H9 (cell line): ENCODE measurements around the gene TMEM80. TPM values are rescaled to one million over a fixed set of nuclear protein-coding genes. Genes with fewer than 3 reads are reported as not detected.
"Not testable (repeated sequence)": the region's sequence is repeated elsewhere in the genome, so short reads cannot be mapped to it uniquely, and the experiment has no call there.

Experiments used
- DNase-seq: peaks from one replicate; pipeline ENCODE4 v3.0.0-alpha.2; 2017
- H2AFZ ChIP-seq: one replicate; pipeline ENCODE4 v1.6.1; 2013; ENCODE audit warnings: mild to moderate bottlenecking, low read length, control low read depth, moderate library complexity
- H2AK5ac ChIP-seq: 2 replicates; pipeline ENCODE4 v1.6.1; 2013; ENCODE audit warnings: low read length, control low read depth, mixed read lengths; ENCODE audit not compliant: insufficient read length
- H2BK120ac ChIP-seq: one replicate; pipeline ENCODE4 v1.6.1; 2013; ENCODE audit warnings: low read depth, mild to moderate bottlenecking, low read length, control low read depth, inconsistent platforms; ENCODE audit not compliant: poor library complexity, severe bottlenecking
- H2BK12ac ChIP-seq: 2 replicates; pipeline ENCODE4 v1.6.1; 2013; ENCODE audit warnings: low read length, control low read depth, mixed read lengths, low read depth; ENCODE audit not compliant: insufficient read length
- H2BK15ac ChIP-seq: 2 replicates; pipeline ENCODE4 v1.6.1; 2013; ENCODE audit warnings: low read depth, low read length, control low read depth
- H2BK20ac ChIP-seq: one replicate; pipeline ENCODE4 v1.6.1; 2013; ENCODE audit warnings: low read depth, mild to moderate bottlenecking, low read length, control low read depth, inconsistent platforms; ENCODE audit not compliant: poor library complexity, severe bottlenecking
- H2BK5ac ChIP-seq: 2 replicates; pipeline ENCODE4 v1.6.1; 2013; ENCODE audit warnings: low read length, control low read depth, mixed read lengths; ENCODE audit not compliant: insufficient read length
- H3K14ac ChIP-seq: 2 replicates; pipeline ENCODE4 v1.6.1; 2013; ENCODE audit warnings: low read length, control low read depth; ENCODE audit not compliant: insufficient read depth
- H3K18ac ChIP-seq: 2 replicates; pipeline ENCODE4 v1.6.1; 2013; ENCODE audit warnings: low read depth, mild to moderate bottlenecking, mixed read lengths, low read length, control low read depth; ENCODE audit not compliant: insufficient read length
- H3K23ac ChIP-seq: 2 replicates; pipeline ENCODE4 v1.6.1; 2013; ENCODE audit warnings: low read length, control low read depth, mixed read lengths, low read depth; ENCODE audit not compliant: insufficient read length
- H3K23me2 ChIP-seq: 2 replicates; pipeline ENCODE4 v1.6.1; 2013; ENCODE audit warnings: low read depth, mild to moderate bottlenecking, mixed read lengths, low read length, control low read depth; ENCODE audit not compliant: insufficient read length, poor library complexity, severe bottlenecking
- H3K27ac ChIP-seq: 2 replicates; pipeline ENCODE4 v1.5.1; 2013; ENCODE audit warnings: low read length, control low read depth, mixed read lengths, low read depth; ENCODE audit not compliant: insufficient read length
- H3K27me3 ChIP-seq: 2 replicates; pipeline ENCODE4 v1.6.1; 2013; ENCODE audit warnings: low read length, control low read depth, inconsistent platforms; ENCODE audit not compliant: insufficient read depth
- H3K4ac ChIP-seq: 2 replicates; pipeline ENCODE4 v1.6.1; 2013; ENCODE audit warnings: low read depth, mild to moderate bottlenecking, control low read depth, inconsistent platforms, low read length, moderate library complexity
- H3K4me1 ChIP-seq: 2 replicates; pipeline ENCODE4 v1.6.1; 2013; ENCODE audit warnings: low read length, control low read depth, inconsistent platforms; ENCODE audit not compliant: insufficient read depth
- H3K4me2 ChIP-seq: 2 replicates; pipeline ENCODE4 v1.6.1; 2013; ENCODE audit warnings: low read length, control low read depth, mixed read lengths; ENCODE audit not compliant: insufficient read length, insufficient read depth
- H3K56ac ChIP-seq: 2 replicates; pipeline ENCODE4 v1.6.1; 2013; ENCODE audit warnings: low read depth, mild to moderate bottlenecking, mixed read lengths, low read length, control low read depth; ENCODE audit not compliant: insufficient read length
- H3K79me1 ChIP-seq: 2 replicates; pipeline ENCODE4 v1.6.1; 2013; ENCODE audit warnings: low read depth, mild to moderate bottlenecking, moderate library complexity, low read length, control low read depth, inconsistent platforms; ENCODE audit not compliant: insufficient read depth, poor library complexity, severe bottlenecking
- H3K79me2 ChIP-seq: 2 replicates; pipeline ENCODE4 v1.6.1; 2013; ENCODE audit warnings: low read length, control low read depth, inconsistent platforms; ENCODE audit not compliant: insufficient read depth
- H3K9ac ChIP-seq: 2 replicates; pipeline ENCODE4 v1.6.1; 2013; ENCODE audit warnings: low read length, control low read depth, mixed read lengths; ENCODE audit not compliant: insufficient read length; ENCODE audit errors: extremely low read depth
- H3K9me3 ChIP-seq: one replicate; pipeline ENCODE4 v1.6.1; 2013; ENCODE audit warnings: low read depth, low read length, inconsistent platforms; ENCODE audit not compliant: control insufficient read depth
- H3T11ph ChIP-seq: one replicate; pipeline ENCODE4 v1.6.1; 2013; ENCODE audit warnings: mild to moderate bottlenecking, low read length, control low read depth, inconsistent platforms
- H4K20me1 ChIP-seq: one replicate; pipeline ENCODE4 v1.6.1; 2013; ENCODE audit not compliant: control insufficient read depth, insufficient read length, insufficient read depth
- H4K5ac ChIP-seq: 2 replicates; pipeline ENCODE4 v1.6.1; 2013; ENCODE audit warnings: low read depth, mild to moderate bottlenecking, mixed read lengths, low read length, control low read depth; ENCODE audit not compliant: insufficient read length
- H4K8ac ChIP-seq: replicated peaks from 2 replicates; pipeline ENCODE4 v1.6.1; 2013; ENCODE audit warnings: low read length, control low read depth, mixed read lengths, low read depth; ENCODE audit not compliant: insufficient read length
- H4K91ac ChIP-seq: 2 replicates; pipeline ENCODE4 v1.6.1; 2013; ENCODE audit warnings: low read depth, mild to moderate bottlenecking, moderate library complexity, mixed read lengths, low read length, control low read depth; ENCODE audit not compliant: insufficient read length
- H3K27ac Mint-ChIP-seq, 3 experiments: 2 replicates in 2 of 3; 3 replicates in 1 of 3; pipeline ENCODE4 v1.8.0; 2020 to 2021; ENCODE audit warnings: mixed read lengths in 3 of 3, mild to moderate bottlenecking in 1 of 3, moderate library complexity in 1 of 3
- H3K27me3 Mint-ChIP-seq: 2 replicates; pipeline ENCODE4 v1.8.0; 2021; ENCODE audit warnings: low read depth, mild to moderate bottlenecking, moderate library complexity, mixed read lengths
- H3K36me3 Mint-ChIP-seq, 3 experiments: 2 replicates in 2 of 3; 3 replicates in 1 of 3; pipeline ENCODE4 v1.8.0; 2020 to 2021; ENCODE audit warnings: low read depth in 3 of 3, mixed read lengths in 3 of 3; ENCODE audit not compliant: insufficient read depth in 1 of 3
- H3K4me1 Mint-ChIP-seq, 2 experiments: 2 replicates each; pipeline ENCODE4 v1.8.0; 2020; ENCODE audit warnings: mixed read lengths in 2 of 2
- H3K4me3 Mint-ChIP-seq, 2 experiments: 2 replicates in 1 of 2; 3 replicates in 1 of 2; pipeline ENCODE4 v1.8.0; 2020 to 2021; ENCODE audit warnings: mild to moderate bottlenecking in 2 of 2, mixed read lengths in 2 of 2, moderate library complexity in 1 of 2
- H3K9me3 Mint-ChIP-seq, 2 experiments: 2 replicates in 1 of 2; 3 replicates in 1 of 2; pipeline ENCODE4 v1.8.0; 2020; ENCODE audit warnings: mild to moderate bottlenecking in 2 of 2, mixed read lengths in 2 of 2, moderate library complexity in 1 of 2
- WGBS: extraction: QIAGEN DNeasy Blood & Tissue Kit; methylation state at CpG from one replicate; pipeline ENCODE4 v1.1.7; 2013; ENCODE audit warnings: missing lambda C conversion rate, low lambda C conversion rate, mixed read lengths; ENCODE audit not compliant: insufficient read length; ENCODE audit errors: extremely low coverage; 5-methylcytosine and 5-hydroxymethylcytosine counted together
- total RNA-seq: library from RNA; stranded (reverse); gene quantifications from 2 replicates; pipeline ENCODE4 v1.2.1, GENCODE V29; 2021
- TF ChIP-seq, protein P1 (sequence below): fragments of 200-600 bp; sonication (generic); conservative IDR thresholded peaks from 3 replicates; pipeline ENCODE4 v1.8.0; 2021; ENCODE audit warnings: antibody characterized with exemption, mild to moderate bottlenecking

Gene TMEM80
- total RNA-seq, 1 experiment from 2014 or later = 23.6 TPM

DNA sequence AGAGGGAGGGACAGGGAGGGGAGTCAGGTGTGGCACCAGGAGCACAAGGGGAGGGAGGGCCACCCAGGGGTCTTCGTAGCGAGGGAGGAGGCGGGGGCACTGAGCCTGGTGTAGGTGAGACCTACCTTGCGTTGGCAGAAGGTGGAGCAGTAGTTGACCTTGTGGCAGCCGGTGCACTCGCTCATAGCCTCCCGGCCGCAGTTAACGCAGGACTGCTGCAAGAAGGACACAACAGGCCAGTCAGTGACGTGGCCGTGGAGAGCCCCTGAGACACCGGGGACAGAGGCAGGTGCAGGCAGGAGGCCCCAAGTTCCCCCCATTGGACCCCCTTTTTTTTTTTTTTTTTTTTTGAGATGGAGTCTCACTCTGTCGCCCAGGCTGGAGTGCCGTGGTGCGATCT, 41.8 kb upstream of the TMEM80 start:
- no CpG with 5 or more reads among the region's 15 CpGs for WGBS
- Histone ChIP-seq H2AFZ (no peak overlapping the region), H4K91ac (no peak overlapping the region), H2BK120ac (no peak overlapping the region), H3K56ac (no peak overlapping the region), H3T11ph (no peak overlapping the region), H2BK15ac (no peak overlapping the region), H3K27ac (no peak overlapping the region), H3K23me2 (no peaks in the 10 kb centered on the region), H3K23ac (no peak overlapping the region), H3K14ac (no peak overlapping the region), H4K20me1 (no peaks in the 10 kb centered on the region), H3K27me3 (no peaks in the 10 kb centered on the region), H3K4ac (no peak overlapping the region), H4K5ac (no peak overlapping the region), H3K4me2 (no peak overlapping the region), H3K4me1 (no peaks in the 10 kb centered on the region), H2AK5ac (no peak overlapping the region), H3K18ac (no peak overlapping the region), H2BK5ac (no peak overlapping the region), H2BK12ac (no peak overlapping the region), H3K79me1 (no peaks in the 10 kb centered on the region), H3K79me2 (no peaks in the 10 kb centered on the region), H4K8ac (no peak overlapping the region), H2BK20ac (no peak overlapping the region), H3K9ac (no peak overlapping the region), H3K9me3 (no peaks in the 10 kb centered on the region)
- no peaks in the 10 kb centered on the region for H3K4me1 Mint-ChIP-seq
- H3K27ac Mint-ChIP-seq = no peak overlapping the region
- H3K9me3 Mint-ChIP-seq = no peaks in the 10 kb centered on the region
- H3K4me3 Mint-ChIP-seq = no peak overlapping the region
- peaks cover 17 to 56% (median 27%) of the 10 kb centered on the region in 3 experiments for H3K36me3 Mint-ChIP-seq
- TF ChIP-seq, protein P1, sequence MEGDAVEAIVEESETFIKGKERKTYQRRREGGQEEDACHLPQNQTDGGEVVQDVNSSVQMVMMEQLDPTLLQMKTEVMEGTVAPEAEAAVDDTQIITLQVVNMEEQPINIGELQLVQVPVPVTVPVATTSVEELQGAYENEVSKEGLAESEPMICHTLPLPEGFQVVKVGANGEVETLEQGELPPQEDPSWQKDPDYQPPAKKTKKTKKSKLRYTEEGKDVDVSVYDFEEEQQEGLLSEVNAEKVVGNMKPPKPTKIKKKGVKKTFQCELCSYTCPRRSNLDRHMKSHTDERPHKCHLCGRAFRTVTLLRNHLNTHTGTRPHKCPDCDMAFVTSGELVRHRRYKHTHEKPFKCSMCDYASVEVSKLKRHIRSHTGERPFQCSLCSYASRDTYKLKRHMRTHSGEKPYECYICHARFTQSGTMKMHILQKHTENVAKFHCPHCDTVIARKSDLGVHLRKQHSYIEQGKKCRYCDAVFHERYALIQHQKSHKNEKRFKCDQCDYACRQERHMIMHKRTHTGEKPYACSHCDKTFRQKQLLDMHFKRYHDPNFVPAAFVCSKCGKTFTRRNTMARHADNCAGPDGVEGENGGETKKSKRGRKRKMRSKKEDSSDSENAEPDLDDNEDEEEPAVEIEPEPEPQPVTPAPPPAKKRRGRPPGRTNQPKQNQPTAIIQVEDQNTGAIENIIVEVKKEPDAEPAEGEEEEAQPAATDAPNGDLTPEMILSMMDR = no peak
- H3K27me3 Mint-ChIP-seq = no peaks in the 10 kb centered on the region
- no peak for DNase-seq

DNA sequence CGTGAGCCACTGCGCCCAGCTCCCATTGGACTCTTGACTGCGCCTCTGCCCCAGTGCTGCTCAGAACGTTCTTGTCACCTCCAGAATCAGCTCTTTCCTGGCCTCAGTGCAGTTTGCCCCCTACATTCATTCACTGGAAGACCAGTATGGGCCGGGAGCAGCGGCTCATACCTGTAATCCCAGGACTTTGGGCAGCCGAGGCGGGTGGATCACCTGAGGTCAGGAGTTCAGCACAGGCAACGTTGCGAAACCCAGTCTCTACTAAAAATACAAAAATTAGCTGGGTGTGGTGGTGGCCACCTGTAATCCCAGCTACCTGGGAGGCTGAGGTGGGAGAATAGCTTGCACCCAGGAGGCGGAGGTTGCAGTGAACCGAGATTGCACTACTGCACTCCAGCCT, 41.2 kb upstream of the TMEM80 start:
- not testable (repeated sequence) for H4K5ac ChIP-seq, H3T11ph ChIP-seq, H4K20me1 ChIP-seq, H2BK12ac ChIP-seq, DNase-seq, H2BK5ac ChIP-seq, H2BK15ac ChIP-seq, H4K91ac ChIP-seq, H3K4me1 Mint-ChIP-seq, H3K27me3 ChIP-seq, H3K27ac Mint-ChIP-seq, H3K14ac ChIP-seq, H2BK120ac ChIP-seq, H3K56ac ChIP-seq, H3K79me1 ChIP-seq, H3K23ac ChIP-seq, H2AFZ ChIP-seq, H3K9me3 Mint-ChIP-seq, H3K27me3 Mint-ChIP-seq, H3K18ac ChIP-seq, H3K4me3 Mint-ChIP-seq, H3K4me2 ChIP-seq, H3K4me1 ChIP-seq, H3K23me2 ChIP-seq, H3K79me2 ChIP-seq, H2AK5ac ChIP-seq, H3K9me3 ChIP-seq, H3K27ac ChIP-seq, H4K8ac ChIP-seq, H3K9ac ChIP-seq, H2BK20ac ChIP-seq, H3K4ac ChIP-seq
- peaks cover 17 to 55% (median 27%) of the 10 kb centered on the region in 3 experiments for H3K36me3 Mint-ChIP-seq
- WGBS = no CpG with 5 or more reads among the region's 12 CpGs
